GM18508 (cell line): ENCODE measurements around the gene GALNT9.
"Not testable (repeated sequence)": the region's sequence is repeated elsewhere in the genome, so short reads cannot be mapped to it uniquely, and the experiment has no call there.

Experiments
- ATAC-seq: cut with Tn5 transposase; IDR thresholded peaks from one replicate; pipeline ENCODE4 v1.9.1; 2021; ENCODE audit warnings: moderate number of reproducible peaks; ENCODE audit not compliant: insufficient read depth, unreplicated experiment

GALNT9 gene

GRCh38 chr12:132302466-132303358 is 26.7 kb downstream of the GALNT9 start:
- ATAC-seq: no peak

GRCh38 chr12:132300789-132301722 is 28.3 kb downstream of the GALNT9 start:
- ATAC-seq: no peak

GRCh38 chr12:132296063-132296462 is 33.3 kb downstream of the GALNT9 start:
- no peak for ATAC-seq

GRCh38 chr12:132295561-132295960 is 33.8 kb downstream of the GALNT9 start:
- not testable (repeated sequence) for ATAC-seq

- no peak for ATAC-seq
Observed at GRCh38 chr12:132295101-132295526, 34.3 kb downstream of the GALNT9 start.

- no peak for ATAC-seq
Observed at GRCh38 chr12:132294121-132295034, 35.0 kb downstream of the GALNT9 start.

GRCh38 chr12:132292328-132293319 is 36.8 kb downstream of the GALNT9 start:
- ATAC-seq: no peak

- no peak for ATAC-seq
Observed at GRCh38 chr12:132291402-132292175, 37.8 kb downstream of the GALNT9 start.

GRCh38 chr12:132290203-132290540 is 39.2 kb downstream of the GALNT9 start:
- no peak for ATAC-seq

GRCh38 chr12:132289356-132290202 is 39.8 kb downstream of the GALNT9 start:
- no peak for ATAC-seq

GRCh38 chr12:132288516-132289215 is 40.7 kb downstream of the GALNT9 start:
- no peak for ATAC-seq

- ATAC-seq: no peak
Observed at GRCh38 chr12:132287391-132288238, 41.8 kb downstream of the GALNT9 start.

- no peak for ATAC-seq
Observed at GRCh38 chr12:132286912-132287311, 42.5 kb downstream of the GALNT9 start.

- no peak for ATAC-seq
Observed at GRCh38 chr12:132285991-132286681, 43.3 kb downstream of the GALNT9 start.
